HG02973 (cell line): ENCODE results near the gene FBXL16.
A peak's percentile ranks its signal among the peaks of the same experiment; 100 is the strongest.
"Not testable (repeated sequence)": the region's sequence is repeated elsewhere in the genome, so short reads cannot be mapped to it uniquely, and the experiment has no call there.

Source experiments
- ATAC-seq: cut with Tn5 transposase; IDR thresholded peaks from one replicate; pipeline ENCODE4 v1.9.1; 2021; ENCODE audit warnings: moderate library complexity; ENCODE audit not compliant: unreplicated experiment

FBXL16 gene

GRCh38 chr16:694187-694862, 11.3 kb downstream of the FBXL16 start:
- ATAC-seq, result no peak

- ATAC-seq, result no peak
Measured at GRCh38 chr16:693766-694165, 11.8 kb downstream of the FBXL16 start.

GRCh38 chr16:693364-693763, 12.2 kb downstream of the FBXL16 start:
- no peak for ATAC-seq

GRCh38 chr16:692356-693108, 13.1 kb downstream of the FBXL16 start:
- no peak for ATAC-seq

GRCh38 chr16:691242-691641, 14.4 kb downstream of the FBXL16 start:
- ATAC-seq, result not testable (repeated sequence)

GRCh38 chr16:689175-689897, 16.3 kb downstream of the FBXL16 start:
- ATAC-seq, result no peak

- no peak for ATAC-seq
Measured at GRCh38 chr16:687499-687898, 18.1 kb downstream of the FBXL16 start.

- ATAC-seq, result no peak
Measured at GRCh38 chr16:686459-687260, 18.9 kb downstream of the FBXL16 start.

GRCh38 chr16:685967-686366, 19.6 kb downstream of the FBXL16 start:
- no peak for ATAC-seq

GRCh38 chr16:684961-685696, 20.5 kb downstream of the FBXL16 start:
- ATAC-seq, result no peak

- peak; percentile 56 for ATAC-seq
Measured at GRCh38 chr16:684071-684794, 21.4 kb downstream of the FBXL16 start, which contains the start of gene JMJD8. Gene JMJD8 (minus strand): TSS chr16:684334. CDS start chr16:684319, 15 bp downstream.

- no peak for ATAC-seq
Measured at GRCh38 chr16:683396-684070, 22.1 kb downstream of the FBXL16 start.

- ATAC-seq, result no peak
Measured at GRCh38 chr16:682493-683395, 22.9 kb downstream of the FBXL16 start.

- ATAC-seq, result no peak
Measured at GRCh38 chr16:681746-682427, 23.7 kb downstream of the FBXL16 start.

GRCh38 chr16:680967-681745, 24.4 kb downstream of the FBXL16 start:
- no peak for ATAC-seq

GRCh38 chr16:680625-680945, 25.0 kb downstream of the FBXL16 start:
- ATAC-seq, result no peak
